Measurements from ENCODE around the gene MUC13. TPM values are rescaled to one million over a fixed set of nuclear protein-coding genes. Genes with fewer than 3 reads are reported as not detected.

Gene MUC13
- total RNA-seq, 1 donor from 2014 or later: not detected

GRCh38 chr3:124938896-124939295 lies 4.3 kb upstream of the MUC13 start:
- Mint-ChIP-seq H3K36me3 (ENCODE audit: insufficient read depth) (no peaks in the 10 kb centered on the region), H3K27me3 (no peaks in the 10 kb centered on the region), H3K4me1 (ENCODE audit: low read depth) (peaks cover 3% of the 10 kb centered on the region), H3K27ac (no peak overlapping the region), H3K9me3 (ENCODE audit: low read depth) (peaks cover 7% of the 10 kb centered on the region), H3K4me3 (ENCODE audit: low read depth) (no peak overlapping the region)
- no peak for DNase-seq (ENCODE audit: low spot score, unreplicated experiment)
- TF ChIP-seq, protein P1, sequence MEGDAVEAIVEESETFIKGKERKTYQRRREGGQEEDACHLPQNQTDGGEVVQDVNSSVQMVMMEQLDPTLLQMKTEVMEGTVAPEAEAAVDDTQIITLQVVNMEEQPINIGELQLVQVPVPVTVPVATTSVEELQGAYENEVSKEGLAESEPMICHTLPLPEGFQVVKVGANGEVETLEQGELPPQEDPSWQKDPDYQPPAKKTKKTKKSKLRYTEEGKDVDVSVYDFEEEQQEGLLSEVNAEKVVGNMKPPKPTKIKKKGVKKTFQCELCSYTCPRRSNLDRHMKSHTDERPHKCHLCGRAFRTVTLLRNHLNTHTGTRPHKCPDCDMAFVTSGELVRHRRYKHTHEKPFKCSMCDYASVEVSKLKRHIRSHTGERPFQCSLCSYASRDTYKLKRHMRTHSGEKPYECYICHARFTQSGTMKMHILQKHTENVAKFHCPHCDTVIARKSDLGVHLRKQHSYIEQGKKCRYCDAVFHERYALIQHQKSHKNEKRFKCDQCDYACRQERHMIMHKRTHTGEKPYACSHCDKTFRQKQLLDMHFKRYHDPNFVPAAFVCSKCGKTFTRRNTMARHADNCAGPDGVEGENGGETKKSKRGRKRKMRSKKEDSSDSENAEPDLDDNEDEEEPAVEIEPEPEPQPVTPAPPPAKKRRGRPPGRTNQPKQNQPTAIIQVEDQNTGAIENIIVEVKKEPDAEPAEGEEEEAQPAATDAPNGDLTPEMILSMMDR (IDR thresholded peaks at IDR 0.05; ENCODE audit: unreplicated experiment): no peak

- H3K4me1 Mint-ChIP-seq (ENCODE audit: low read depth): peaks cover 3% of the 10 kb centered on the region
- TF ChIP-seq, protein P1 (IDR thresholded peaks at IDR 0.05; ENCODE audit: unreplicated experiment): no peak
- H3K27me3 Mint-ChIP-seq: no peaks in the 10 kb centered on the region
- DNase-seq (ENCODE audit: low spot score, unreplicated experiment): no peak
- no peak overlapping the region for H3K27ac Mint-ChIP-seq
- no peaks in the 10 kb centered on the region for H3K36me3 Mint-ChIP-seq (ENCODE audit: insufficient read depth)
- H3K9me3 Mint-ChIP-seq (ENCODE audit: low read depth): peaks cover 7% of the 10 kb centered on the region
- H3K4me3 Mint-ChIP-seq (ENCODE audit: low read depth): no peak overlapping the region
Observed at GRCh38 chr3:124937049-124937448, 2.5 kb upstream of the MUC13 start.

GRCh38 chr3:124935794-124936542 lies 1.4 kb upstream of the MUC13 start:
- peaks cover 7% of the 10 kb centered on the region for H3K9me3 Mint-ChIP-seq (ENCODE audit: low read depth)
- H3K4me1 Mint-ChIP-seq (ENCODE audit: low read depth): peaks cover 3% of the 10 kb centered on the region
- H3K27ac Mint-ChIP-seq: no peak overlapping the region
- H3K4me3 Mint-ChIP-seq (ENCODE audit: low read depth): no peak overlapping the region
- H3K27me3 Mint-ChIP-seq: no peaks in the 10 kb centered on the region
- TF ChIP-seq, protein P1 (IDR thresholded peaks at IDR 0.05; ENCODE audit: unreplicated experiment): no peak
- no peaks in the 10 kb centered on the region for H3K36me3 Mint-ChIP-seq (ENCODE audit: insufficient read depth)
- no peak for DNase-seq (ENCODE audit: low spot score, unreplicated experiment)

GRCh38 chr3:124935264-124935663 lies 713 bp upstream of the MUC13 start:
- no peak for DNase-seq (ENCODE audit: low spot score, unreplicated experiment)
- peaks cover 3% of the 10 kb centered on the region for H3K4me1 Mint-ChIP-seq (ENCODE audit: low read depth)
- H3K27me3 Mint-ChIP-seq: no peaks in the 10 kb centered on the region
- H3K36me3 Mint-ChIP-seq (ENCODE audit: insufficient read depth): no peaks in the 10 kb centered on the region
- no peak overlapping the region for H3K4me3 Mint-ChIP-seq (ENCODE audit: low read depth)
- TF ChIP-seq, protein P1 (IDR thresholded peaks at IDR 0.05; ENCODE audit: unreplicated experiment): no peak
- no peak overlapping the region for H3K27ac Mint-ChIP-seq
- H3K9me3 Mint-ChIP-seq (ENCODE audit: low read depth): peaks cover 7% of the 10 kb centered on the region

DNA sequence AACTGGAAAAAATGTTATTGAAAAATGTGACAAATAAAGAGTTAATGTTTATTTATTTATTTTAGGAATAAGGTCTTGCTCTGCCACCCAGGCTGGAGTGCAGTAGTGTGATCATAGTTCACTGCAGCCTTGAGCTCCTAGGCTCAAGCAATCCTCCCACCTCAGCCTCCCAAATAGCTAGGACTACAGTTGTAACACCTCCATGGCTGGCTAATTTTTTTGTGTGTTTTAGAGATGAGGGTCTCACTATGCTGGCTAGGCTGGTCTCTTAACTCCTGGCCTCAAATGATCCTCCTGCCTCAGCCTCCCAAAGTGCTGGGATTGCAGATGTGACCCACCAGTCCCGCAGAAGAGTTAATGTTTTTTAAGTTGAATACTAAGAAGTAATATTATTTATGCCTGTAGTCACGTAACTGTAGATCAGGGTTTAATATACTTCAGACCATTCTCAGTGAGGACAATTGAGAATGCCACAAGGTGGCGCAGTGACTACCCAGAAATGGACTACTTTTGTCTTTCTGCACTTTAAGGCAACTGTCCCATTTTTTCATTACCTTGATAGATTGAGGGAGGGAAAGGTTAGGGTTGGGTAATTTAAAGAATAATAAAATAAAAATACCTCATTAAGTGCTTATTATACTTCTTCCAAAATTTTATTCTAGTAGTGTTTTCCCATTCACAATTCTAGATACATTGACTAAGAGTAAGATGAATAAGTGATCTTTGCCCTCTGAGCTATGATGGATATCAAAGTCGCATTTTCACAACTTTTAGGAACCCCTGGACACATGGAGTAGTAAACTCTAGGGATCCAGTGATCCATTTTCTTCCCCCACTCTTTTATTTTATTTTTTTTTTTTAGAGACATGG lies 6.0 kb downstream of the MUC13 start:
- Mint-ChIP-seq H3K9me3 (ENCODE audit: low read depth) (no peaks in the 10 kb centered on the region), H3K4me3 (ENCODE audit: low read depth) (no peak overlapping the region), H3K27me3 (no peaks in the 10 kb centered on the region), H3K27ac (peak overlapping the region; percentile 83), H3K36me3 (ENCODE audit: insufficient read depth) (no peaks in the 10 kb centered on the region), H3K4me1 (ENCODE audit: low read depth) (peaks cover 4% of the 10 kb centered on the region)
- TF ChIP-seq, protein P1 (IDR thresholded peaks at IDR 0.05; ENCODE audit: unreplicated experiment): peak; percentile 77
- peak; percentile 21 for DNase-seq (ENCODE audit: low spot score, unreplicated experiment)
